Chondrocyte (in vitro differentiated cells): ENCODE results near the gene NPC1L1. TPM values are rescaled to one million over a fixed set of nuclear protein-coding genes. Genes with fewer than 3 reads are reported as not detected.
"Not testable (repeated sequence)": the region's sequence is repeated elsewhere in the genome, so short reads cannot be mapped to it uniquely, and the experiment has no call there.

Experiments
- DNase-seq: peaks from one replicate; pipeline ENCODE4 v3.0.0; 2021; ENCODE audit warnings: mixed read lengths, low spot score
- H3K27ac Mint-ChIP-seq: one replicate; pipeline ENCODE4 v1.8.0; 2021; ENCODE audit warnings: mild to moderate bottlenecking, moderate library complexity, mixed read lengths; ENCODE audit not compliant: unreplicated experiment
- H3K27me3 Mint-ChIP-seq: 2 replicates; pipeline ENCODE4 v1.8.0; 2021; ENCODE audit warnings: low read depth, mixed read lengths
- H3K36me3 Mint-ChIP-seq: 2 replicates; pipeline ENCODE4 v1.8.0; 2021; ENCODE audit warnings: low read depth, mixed read lengths
- H3K4me1 Mint-ChIP-seq: 2 replicates; pipeline ENCODE4 v1.8.0; 2021; ENCODE audit warnings: low read depth, mild to moderate bottlenecking, mixed read lengths
- H3K4me3 Mint-ChIP-seq: one replicate; pipeline ENCODE4 v1.8.0; 2021; ENCODE audit warnings: mild to moderate bottlenecking, moderate library complexity, mixed read lengths; ENCODE audit not compliant: unreplicated experiment
- H3K9me3 Mint-ChIP-seq: 2 replicates; pipeline ENCODE4 v1.8.0; 2021; ENCODE audit warnings: low read depth, mixed read lengths
- CTCF ChIP-seq: fragments of 200-600 bp; sonication (generic); IDR thresholded peaks from 2 replicates; pipeline ENCODE4 v1.5.0; 2021; ENCODE audit warnings: antibody characterized with exemption, mild to moderate bottlenecking, moderate library complexity
- total RNA-seq: library from RNA; stranded (reverse); gene quantifications from 3 replicates; pipeline ENCODE4 v1.2.1, GENCODE V29; 2021

Gene NPC1L1
- total RNA-seq, 1 donor from 2014 or later: not detected

- H3K4me3 Mint-ChIP-seq: no peak overlapping the region
- no peak for DNase-seq
- TF ChIP-seq CTCF: no peak
- no peaks in the 10 kb centered on the region for H3K27me3 Mint-ChIP-seq
- no peaks in the 10 kb centered on the region for H3K4me1 Mint-ChIP-seq
- H3K9me3 Mint-ChIP-seq: no peaks in the 10 kb centered on the region
- H3K27ac Mint-ChIP-seq: no peak overlapping the region
- H3K36me3 Mint-ChIP-seq: peaks cover 19% of the 10 kb centered on the region
Observed at GRCh38 chr7:44561962-44562621, 21.0 kb upstream of the NPC1L1 start.

- Mint-ChIP-seq H3K9me3 (no peaks in the 10 kb centered on the region), H3K4me1 (no peaks in the 10 kb centered on the region), H3K27me3 (no peaks in the 10 kb centered on the region), H3K27ac (no peak overlapping the region), H3K4me3 (no peak overlapping the region), H3K36me3 (peaks cover 15% of the 10 kb centered on the region)
- DNase-seq: no peak
- TF ChIP-seq CTCF: no peak
Observed at GRCh38 chr7:44561481-44561880, 20.4 kb upstream of the NPC1L1 start.

GRCh38 chr7:44559485-44559884, 18.4 kb upstream of the NPC1L1 start:
- H3K27me3 Mint-ChIP-seq: peaks cover 2% of the 10 kb centered on the region
- H3K4me1 Mint-ChIP-seq: no peaks in the 10 kb centered on the region
- no peak for DNase-seq
- H3K27ac Mint-ChIP-seq: no peak overlapping the region
- H3K4me3 Mint-ChIP-seq: no peak overlapping the region
- peaks cover 3% of the 10 kb centered on the region for H3K36me3 Mint-ChIP-seq
- peaks cover 3% of the 10 kb centered on the region for H3K9me3 Mint-ChIP-seq
- TF ChIP-seq CTCF: no peak

- no peaks in the 10 kb centered on the region for H3K36me3 Mint-ChIP-seq
- H3K27me3 Mint-ChIP-seq: peaks cover 2% of the 10 kb centered on the region
- H3K27ac Mint-ChIP-seq: no peak overlapping the region
- peaks cover 3% of the 10 kb centered on the region for H3K9me3 Mint-ChIP-seq
- no peak overlapping the region for H3K4me3 Mint-ChIP-seq
- no peaks in the 10 kb centered on the region for H3K4me1 Mint-ChIP-seq
- no peak for DNase-seq
- TF ChIP-seq CTCF: no peak
Observed at GRCh38 chr7:44557485-44557884, 16.4 kb upstream of the NPC1L1 start.

- peaks cover 2% of the 10 kb centered on the region for H3K27me3 Mint-ChIP-seq
- DNase-seq: no peak
- peaks cover 3% of the 10 kb centered on the region for H3K9me3 Mint-ChIP-seq
- TF ChIP-seq CTCF: no peak
- H3K27ac Mint-ChIP-seq: no peak overlapping the region
- H3K4me3 Mint-ChIP-seq: no peak overlapping the region
- H3K36me3 Mint-ChIP-seq: no peaks in the 10 kb centered on the region
- no peaks in the 10 kb centered on the region for H3K4me1 Mint-ChIP-seq
Observed at GRCh38 chr7:44555350-44555749, 14.2 kb upstream of the NPC1L1 start.

- H3K4me3 Mint-ChIP-seq, H3K36me3 Mint-ChIP-seq, H3K27ac Mint-ChIP-seq, DNase-seq, H3K4me1 Mint-ChIP-seq, H3K27me3 Mint-ChIP-seq, H3K9me3 Mint-ChIP-seq: not testable (repeated sequence)
Observed at GRCh38 chr7:44552473-44553005, 11.4 kb upstream of the NPC1L1 start.
